Fibroblast of pulmonary artery (primary cell): Measurements from ENCODE around the gene SORCS2.
A peak's percentile ranks its signal among the peaks of the same experiment; 100 is the strongest.

Experiments
- DNase-seq: peaks from one replicate; pipeline ENCODE4 v3.0.0-alpha.2; 2010; ENCODE audit warnings: low read depth
- H3K4me3 ChIP-seq: replicated peaks from 2 replicates; pipeline ENCODE4 v1.5.1; 2011; ENCODE audit warnings: low read depth, mild to moderate bottlenecking, control low read depth, low read length, moderate library complexity
- CTCF ChIP-seq: IDR thresholded peaks from 2 replicates; pipeline ENCODE4 v1.5.1; 2011; ENCODE audit warnings: mild to moderate bottlenecking, control low read depth, low read length, inconsistent platforms; ENCODE audit errors: missing control alignments

SORCS2 gene

GRCh38 chr4:7733801-7734650 is 541.7 kb downstream of the SORCS2 start:
- no peak for TF ChIP-seq CTCF
- DNase-seq: no peak
- H3K4me3 ChIP-seq: no peak overlapping the region

- DNase-seq: no peak
- no peak overlapping the region for H3K4me3 ChIP-seq
- TF ChIP-seq CTCF: no peak
These were observed 542.4 kb downstream of the SORCS2 start for GRCh38 chr4:7734651-7735260.

GRCh38 chr4:7735395-7735794 is 543.1 kb downstream of the SORCS2 start:
- TF ChIP-seq CTCF: no peak
- no peak overlapping the region for H3K4me3 ChIP-seq
- DNase-seq: no peak

GRCh38 chr4:7735961-7736360 is 543.6 kb downstream of the SORCS2 start:
- DNase-seq: no peak
- H3K4me3 ChIP-seq: no peak overlapping the region
- TF ChIP-seq CTCF: no peak

GRCh38 chr4:7736436-7737267 is 544.3 kb downstream of the SORCS2 start:
- TF ChIP-seq CTCF: no peak
- peak; percentile 23 for DNase-seq
- no peak overlapping the region for H3K4me3 ChIP-seq

- TF ChIP-seq CTCF: no peak
- no peak for DNase-seq
These were observed 544.9 kb downstream of the SORCS2 start for GRCh38 chr4:7737268-7737645.

More at GRCh38 chr4:7737268-7737645, 544.9 kb downstream of the SORCS2 start:
- H3K4me3 ChIP-seq: no peak overlapping the region
